GM23338 (cell line): ENCODE results near the gene RGS6. TPM values are rescaled to one million over a fixed set of nuclear protein-coding genes. Genes with fewer than 3 reads are reported as not detected.

Source experiments
- CREB1 ChIP-seq: fragments of 250-450 bp; sonication (Bioruptor Pico); IDR thresholded peaks from 2 replicates; pipeline ENCODE4 v1.5.0; 2020; ENCODE audit warnings: low read depth, mild to moderate bottlenecking, moderate library complexity
- EZH2phosphoT487 ChIP-seq: fragments of 200-600 bp; sonication (generic); IDR thresholded peaks from one replicate; pipeline ENCODE4 v1.8.1; 2018; ENCODE audit warnings: antibody characterized with exemption; ENCODE audit not compliant: unreplicated experiment
- POLR2AphosphoS5 ChIP-seq: IDR thresholded peaks from 2 replicates; pipeline ENCODE4 v1.6.1; 2016; ENCODE audit warnings: antibody characterized with exemption, low read depth
- ZNF331 ChIP-seq: fragments of 250-450 bp; sonication (Bioruptor Pico); IDR thresholded peaks from 2 replicates; pipeline ENCODE4 v1.5.0; 2020; ENCODE audit warnings: low read depth, mild to moderate bottlenecking, moderate library complexity
- polyA plus RNA-seq: library from polyadenylated mRNA; unstranded; fragments of >200 nt; fragmentation: Nextera tagmentation; extraction: Ambion mirVana; gene quantifications from 2 replicates; pipeline ENCODE4 v1.2.1, GENCODE V29; 2016
- total RNA-seq: library from RNA; depleted of rRNA; stranded (reverse); fragments of >200 nt; shearing (Covaris generic); gene quantifications from 2 replicates; pipeline ENCODE4 v1.2.3, GENCODE V29; 2014
- TF ChIP-seq, protein P1 (sequence below): fragments of 250-450 bp; sonication (Bioruptor Pico); IDR thresholded peaks from 2 replicates; pipeline ENCODE4 v1.5.0; 2020; ENCODE audit warnings: mild to moderate bottlenecking, moderate library complexity
- TF ChIP-seq, protein P2 (sequence below): IDR thresholded peaks from one replicate; pipeline ENCODE4 v1.6.1; 2018; ENCODE audit warnings: antibody characterized with exemption; ENCODE audit not compliant: unreplicated experiment
- TF ChIP-seq, protein P3 (sequence below): IDR thresholded peaks from 2 replicates; pipeline ENCODE4 v1.6.1; 2016; ENCODE audit warnings: antibody characterized with exemption

Gene RGS6
- total and polyA plus RNA-seq, 2 experiments from 2014 or later = 0.66 to 0.83 TPM

DNA sequence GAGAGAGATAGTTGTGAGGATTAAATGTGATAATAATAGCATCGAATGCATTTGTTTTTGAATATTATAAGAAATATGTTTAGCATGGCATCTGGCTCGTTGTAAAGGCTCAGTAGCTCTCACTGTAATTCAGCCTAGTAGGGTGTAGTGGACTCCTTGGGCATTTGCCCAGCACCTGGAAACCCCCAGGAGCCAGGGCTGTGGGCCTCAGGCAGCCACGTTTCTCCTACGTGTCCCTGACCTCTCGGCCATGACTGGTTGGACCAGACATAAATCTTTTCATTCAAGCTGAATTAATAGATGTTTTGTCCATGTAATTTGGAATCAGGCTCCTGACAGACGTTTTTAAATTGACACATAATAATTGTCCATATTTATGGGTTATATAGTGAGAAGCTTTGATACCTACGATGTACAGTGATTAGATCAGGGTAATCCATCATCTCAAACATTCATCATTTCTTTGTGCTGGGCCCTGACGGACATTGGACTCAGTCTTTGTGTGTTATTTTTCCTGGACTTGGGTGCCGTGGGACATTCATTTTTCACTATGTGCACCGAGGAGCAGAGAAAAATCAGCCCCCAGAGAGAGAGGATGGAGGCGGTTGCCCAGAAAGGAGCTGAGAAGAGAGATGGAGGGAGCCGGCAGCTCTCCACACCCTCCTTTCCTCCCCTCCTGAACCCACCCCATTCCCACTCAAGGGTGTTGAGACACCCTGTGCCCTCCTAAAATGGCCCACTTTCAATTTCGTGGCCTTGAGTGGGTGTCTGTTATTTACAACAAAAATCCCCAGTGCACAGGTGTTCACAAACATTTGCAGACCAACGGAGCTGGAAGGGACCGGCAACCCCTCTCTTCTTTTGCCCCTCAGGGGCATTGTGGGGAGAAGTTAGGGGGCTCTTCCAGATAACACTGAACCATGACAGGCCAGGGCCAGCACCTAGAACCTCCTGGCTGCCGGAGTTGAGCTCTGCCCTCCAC lies 665.3 kb downstream of the RGS6 start (continued):
- TF ChIP-seq, protein P1, sequence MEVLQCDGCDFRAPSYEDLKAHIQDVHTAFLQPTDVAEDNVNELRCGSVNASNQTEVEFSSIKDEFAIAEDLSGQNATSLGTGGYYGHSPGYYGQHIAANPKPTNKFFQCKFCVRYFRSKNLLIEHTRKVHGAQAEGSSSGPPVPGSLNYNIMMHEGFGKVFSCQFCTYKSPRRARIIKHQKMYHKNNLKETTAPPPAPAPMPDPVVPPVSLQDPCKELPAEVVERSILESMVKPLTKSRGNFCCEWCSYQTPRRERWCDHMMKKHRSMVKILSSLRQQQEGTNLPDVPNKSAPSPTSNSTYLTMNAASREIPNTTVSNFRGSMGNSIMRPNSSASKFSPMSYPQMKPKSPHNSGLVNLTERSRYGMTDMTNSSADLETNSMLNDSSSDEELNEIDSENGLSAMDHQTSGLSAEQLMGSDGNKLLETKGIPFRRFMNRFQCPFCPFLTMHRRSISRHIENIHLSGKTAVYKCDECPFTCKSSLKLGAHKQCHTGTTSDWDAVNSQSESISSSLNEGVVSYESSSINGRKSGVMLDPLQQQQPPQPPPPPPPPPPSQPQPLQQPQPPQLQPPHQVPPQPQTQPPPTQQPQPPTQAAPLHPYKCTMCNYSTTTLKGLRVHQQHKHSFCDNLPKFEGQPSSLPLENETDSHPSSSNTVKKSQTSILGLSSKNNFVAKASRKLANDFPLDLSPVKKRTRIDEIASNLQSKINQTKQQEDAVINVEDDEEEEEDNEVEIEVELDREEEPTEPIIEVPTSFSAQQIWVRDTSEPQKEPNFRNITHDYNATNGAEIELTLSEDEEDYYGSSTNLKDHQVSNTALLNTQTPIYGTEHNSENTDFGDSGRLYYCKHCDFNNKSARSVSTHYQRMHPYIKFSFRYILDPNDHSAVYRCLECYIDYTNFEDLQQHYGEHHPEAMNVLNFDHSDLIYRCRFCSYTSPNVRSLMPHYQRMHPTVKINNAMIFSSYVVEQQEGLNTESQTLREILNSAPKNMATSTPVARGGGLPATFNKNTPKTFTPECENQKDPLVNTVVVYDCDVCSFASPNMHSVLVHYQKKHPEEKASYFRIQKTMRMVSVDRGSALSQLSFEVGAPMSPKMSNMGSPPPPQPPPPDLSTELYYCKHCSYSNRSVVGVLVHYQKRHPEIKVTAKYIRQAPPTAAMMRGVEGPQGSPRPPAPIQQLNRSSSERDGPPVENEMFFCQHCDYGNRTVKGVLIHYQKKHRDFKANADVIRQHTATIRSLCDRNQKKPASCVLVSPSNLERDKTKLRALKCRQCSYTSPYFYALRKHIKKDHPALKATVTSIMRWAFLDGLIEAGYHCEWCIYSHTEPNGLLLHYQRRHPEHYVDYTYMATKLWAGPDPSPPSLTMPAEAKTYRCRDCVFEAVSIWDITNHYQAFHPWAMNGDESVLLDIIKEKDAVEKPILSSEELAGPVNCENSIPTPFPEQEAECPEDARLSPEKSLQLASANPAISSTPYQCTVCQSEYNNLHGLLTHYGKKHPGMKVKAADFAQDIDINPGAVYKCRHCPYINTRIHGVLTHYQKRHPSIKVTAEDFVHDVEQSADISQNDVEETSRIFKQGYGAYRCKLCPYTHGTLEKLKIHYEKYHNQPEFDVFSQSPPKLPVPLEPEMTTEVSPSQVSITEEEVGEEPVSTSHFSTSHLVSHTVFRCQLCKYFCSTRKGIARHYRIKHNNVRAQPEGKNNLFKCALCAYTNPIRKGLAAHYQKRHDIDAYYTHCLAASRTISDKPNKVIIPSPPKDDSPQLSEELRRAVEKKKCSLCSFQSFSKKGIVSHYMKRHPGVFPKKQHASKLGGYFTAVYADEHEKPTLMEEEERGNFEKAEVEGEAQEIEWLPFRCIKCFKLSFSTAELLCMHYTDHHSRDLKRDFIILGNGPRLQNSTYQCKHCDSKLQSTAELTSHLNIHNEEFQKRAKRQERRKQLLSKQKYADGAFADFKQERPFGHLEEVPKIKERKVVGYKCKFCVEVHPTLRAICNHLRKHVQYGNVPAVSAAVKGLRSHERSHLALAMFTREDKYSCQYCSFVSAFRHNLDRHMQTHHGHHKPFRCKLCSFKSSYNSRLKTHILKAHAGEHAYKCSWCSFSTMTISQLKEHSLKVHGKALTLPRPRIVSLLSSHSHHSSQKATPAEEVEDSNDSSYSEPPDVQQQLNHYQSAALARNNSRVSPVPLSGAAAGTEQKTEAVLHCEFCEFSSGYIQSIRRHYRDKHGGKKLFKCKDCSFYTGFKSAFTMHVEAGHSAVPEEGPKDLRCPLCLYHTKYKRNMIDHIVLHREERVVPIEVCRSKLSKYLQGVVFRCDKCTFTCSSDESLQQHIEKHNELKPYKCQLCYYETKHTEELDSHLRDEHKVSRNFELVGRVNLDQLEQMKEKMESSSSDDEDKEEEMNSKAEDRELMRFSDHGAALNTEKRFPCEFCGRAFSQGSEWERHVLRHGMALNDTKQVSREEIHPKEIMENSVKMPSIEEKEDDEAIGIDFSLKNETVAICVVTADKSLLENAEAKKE = no peak
- TF ChIP-seq, protein P2, sequence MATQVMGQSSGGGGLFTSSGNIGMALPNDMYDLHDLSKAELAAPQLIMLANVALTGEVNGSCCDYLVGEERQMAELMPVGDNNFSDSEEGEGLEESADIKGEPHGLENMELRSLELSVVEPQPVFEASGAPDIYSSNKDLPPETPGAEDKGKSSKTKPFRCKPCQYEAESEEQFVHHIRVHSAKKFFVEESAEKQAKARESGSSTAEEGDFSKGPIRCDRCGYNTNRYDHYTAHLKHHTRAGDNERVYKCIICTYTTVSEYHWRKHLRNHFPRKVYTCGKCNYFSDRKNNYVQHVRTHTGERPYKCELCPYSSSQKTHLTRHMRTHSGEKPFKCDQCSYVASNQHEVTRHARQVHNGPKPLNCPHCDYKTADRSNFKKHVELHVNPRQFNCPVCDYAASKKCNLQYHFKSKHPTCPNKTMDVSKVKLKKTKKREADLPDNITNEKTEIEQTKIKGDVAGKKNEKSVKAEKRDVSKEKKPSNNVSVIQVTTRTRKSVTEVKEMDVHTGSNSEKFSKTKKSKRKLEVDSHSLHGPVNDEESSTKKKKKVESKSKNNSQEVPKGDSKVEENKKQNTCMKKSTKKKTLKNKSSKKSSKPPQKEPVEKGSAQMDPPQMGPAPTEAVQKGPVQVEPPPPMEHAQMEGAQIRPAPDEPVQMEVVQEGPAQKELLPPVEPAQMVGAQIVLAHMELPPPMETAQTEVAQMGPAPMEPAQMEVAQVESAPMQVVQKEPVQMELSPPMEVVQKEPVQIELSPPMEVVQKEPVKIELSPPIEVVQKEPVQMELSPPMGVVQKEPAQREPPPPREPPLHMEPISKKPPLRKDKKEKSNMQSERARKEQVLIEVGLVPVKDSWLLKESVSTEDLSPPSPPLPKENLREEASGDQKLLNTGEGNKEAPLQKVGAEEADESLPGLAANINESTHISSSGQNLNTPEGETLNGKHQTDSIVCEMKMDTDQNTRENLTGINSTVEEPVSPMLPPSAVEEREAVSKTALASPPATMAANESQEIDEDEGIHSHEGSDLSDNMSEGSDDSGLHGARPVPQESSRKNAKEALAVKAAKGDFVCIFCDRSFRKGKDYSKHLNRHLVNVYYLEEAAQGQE = no peak
- TF ChIP-seq ZNF331 = no peak
- no peak for TF ChIP-seq EZH2phosphoT487
- TF ChIP-seq, protein P3, sequence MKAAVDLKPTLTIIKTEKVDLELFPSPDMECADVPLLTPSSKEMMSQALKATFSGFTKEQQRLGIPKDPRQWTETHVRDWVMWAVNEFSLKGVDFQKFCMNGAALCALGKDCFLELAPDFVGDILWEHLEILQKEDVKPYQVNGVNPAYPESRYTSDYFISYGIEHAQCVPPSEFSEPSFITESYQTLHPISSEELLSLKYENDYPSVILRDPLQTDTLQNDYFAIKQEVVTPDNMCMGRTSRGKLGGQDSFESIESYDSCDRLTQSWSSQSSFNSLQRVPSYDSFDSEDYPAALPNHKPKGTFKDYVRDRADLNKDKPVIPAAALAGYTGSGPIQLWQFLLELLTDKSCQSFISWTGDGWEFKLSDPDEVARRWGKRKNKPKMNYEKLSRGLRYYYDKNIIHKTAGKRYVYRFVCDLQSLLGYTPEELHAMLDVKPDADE = no peak
- TF ChIP-seq POLR2AphosphoS5 = no peak
- no peak for TF ChIP-seq CREB1 (CRISPR knock-in tag)
